Liver (tissue), 9 donors: ENCODE results near the gene OR7C1. TPM values are rescaled to one million over a fixed set of nuclear protein-coding genes. Genes with fewer than 3 reads are reported as not detected.
"Not testable (repeated sequence)": the region's sequence is repeated elsewhere in the genome, so short reads cannot be mapped to it uniquely, and the experiment has no call there.

Experiments used
- DNase-seq: peaks from one replicate; pipeline ENCODE4 v3.0.0-alpha.2; 2017; ENCODE audit warnings: low spot score
- H3K27ac ChIP-seq, 2 donors: one replicate each; pipeline ENCODE4 v1.7.0; 2013; ENCODE audit warnings: inconsistent platforms in 2 of 2, low read length in 2 of 2, control low read depth in 1 of 2, low read depth in 1 of 2, mild to moderate bottlenecking in 1 of 2
- H3K27me3 ChIP-seq, 4 donors: one replicate each; pipeline versions ENCODE4 v1.6.1 to v1.7.0; 2013; ENCODE audit warnings: low read length in 3 of 4, inconsistent platforms in 1 of 4, mild to moderate bottlenecking in 1 of 4, moderate library complexity in 1 of 4; ENCODE audit not compliant: control insufficient read depth in 4 of 4, insufficient read depth in 4 of 4
- H3K36me3 ChIP-seq, 4 donors: one replicate each; pipeline versions ENCODE4 v1.6.1 to v1.7.0; 2013; ENCODE audit warnings: low read length in 3 of 4, mild to moderate bottlenecking in 3 of 4, low read depth in 1 of 4, moderate library complexity in 1 of 4; ENCODE audit not compliant: control insufficient read depth in 4 of 4, insufficient read depth in 3 of 4
- H3K4me1 ChIP-seq, 4 donors: one replicate each; pipeline versions ENCODE4 v1.6.1 to v1.7.0; 2013; ENCODE audit warnings: low read length in 3 of 4, mild to moderate bottlenecking in 3 of 4, moderate library complexity in 1 of 4; ENCODE audit not compliant: control insufficient read depth in 4 of 4, insufficient read depth in 4 of 4
- H3K4me3 ChIP-seq, 3 donors: one replicate each; pipeline versions ENCODE4 v1.6.1 to v1.7.0; 2013; ENCODE audit warnings: low read length in 3 of 3, control low read depth in 1 of 3, low read depth in 1 of 3, mild to moderate bottlenecking in 1 of 3
- H3K9ac ChIP-seq, 2 donors: one replicate each; pipeline ENCODE4 v1.7.0; 2013; ENCODE audit warnings: low read length in 2 of 2, mild to moderate bottlenecking in 2 of 2, moderate library complexity in 2 of 2, control low read depth in 1 of 2, low read depth in 1 of 2
- H3K9me3 ChIP-seq, 4 donors: one replicate each; pipeline versions ENCODE4 v1.6.1 to v1.7.0; 2013; ENCODE audit warnings: low read length in 3 of 4; ENCODE audit not compliant: control insufficient read depth in 4 of 4
- CTCF ChIP-seq: fragments of 150-350 bp; IDR thresholded peaks from 2 replicates; pipeline ENCODE4 v1.5.1; 2017; ENCODE audit warnings: improper control_type of control experiment, low read depth, low read length; ENCODE audit not compliant: missing input control
- EGR1 ChIP-seq, 2 donors: IDR thresholded peaks; 2 replicates each; pipeline ENCODE4 v1.6.1; 2016 to 2018; ENCODE audit warnings: antibody characterized with exemption in 2 of 2, low read depth in 2 of 2
- FOXA1 ChIP-seq: IDR thresholded peaks from 2 replicates; pipeline ENCODE4 v1.6.1; 2016; ENCODE audit warnings: antibody characterized with exemption
- FOXA2 ChIP-seq: IDR thresholded peaks from 2 replicates; pipeline ENCODE4 v1.6.1; 2016; ENCODE audit warnings: antibody characterized with exemption
- NR2F2 ChIP-seq: IDR thresholded peaks from 2 replicates; pipeline ENCODE4 v1.6.1; 2016; ENCODE audit warnings: antibody characterized with exemption
- RAD21 ChIP-seq, 2 donors: IDR thresholded peaks; 2 replicates each; pipeline ENCODE4 v1.6.1; 2016; ENCODE audit warnings: antibody characterized with exemption in 2 of 2, mild to moderate bottlenecking in 2 of 2
- WGBS: extraction: QIAGEN DNeasy Blood & Tissue Kit; methylation state at CpG from one replicate; pipeline ENCODE4 v1.1.7; 2013; 5-methylcytosine and 5-hydroxymethylcytosine counted together
- polyA plus RNA-seq, 2 donors: library from polyadenylated mRNA; stranded (reverse) in 1 of 2; unstranded in 1 of 2; fragments of 200-250 nt in 1 of 2; fragments of >200 nt in 1 of 2; fragmentation: Nextera tagmentation in 1 of 2; extraction: Ambion mirVana in 1 of 2; gene quantifications; one replicate each; pipeline versions ENCODE4 v1.2.1 to v1.2.3, GENCODE V29; 2013 to 2015
- total RNA-seq, 2 donors: library from RNA; depleted of rRNA; stranded (reverse); fragments of >200 nt; gene quantifications; one replicate each; pipeline ENCODE4 v1.2.3, GENCODE V29; 2014
- donor health status: healthy.
- donor health status: healthy.
- donor health status: healthy.
- donor health status: healthy.
- donor health status: healthy.

The OR7C1 gene
- total and polyA plus RNA-seq, 4 donors = 0.06 to 0.14 TPM; not detected in 2

GRCh38 chr19:14786421-14786851, 48.5 kb downstream of the OR7C1 start:
- peak; percentile 48 for DNase-seq
- WGBS = 20% methylated on average over 18 of the region's 18 CpGs
- Histone ChIP-seq H3K36me3 (no peaks in the 10 kb centered on the region), H3K9ac (no peak overlapping the region), H3K27me3 (peaks cover 0 to 4% (median 0%) of the 10 kb centered on the region in 4 donors), H3K4me3 (no peak overlapping the region), H3K9me3 (no peaks in the 10 kb centered on the region), H3K4me1 (no peaks in the 10 kb centered on the region), H3K27ac (no peak overlapping the region)
- peak; percentile 18 for TF ChIP-seq CTCF
- TF ChIP-seq EGR1 (IDR thresholded peaks at IDR 0.05; ENCODE audit: low read depth in 2 of 2) = no peak
- TF ChIP-seq RAD21 (IDR thresholded peaks at IDR 0.05) = peak in 1 of 2 donors; percentile 59
- TF ChIP-seq FOXA2 = no peak
- TF ChIP-seq NR2F2 = no peak
- TF ChIP-seq FOXA1 = no peak

- H3K27ac ChIP-seq = peak overlapping the region in 1 of 2 donors; percentile 28
- not testable (repeated sequence) for H3K36me3 ChIP-seq, H3K9ac ChIP-seq, H3K9me3 ChIP-seq, DNase-seq, H3K4me1 ChIP-seq, H3K27me3 ChIP-seq, H3K4me3 ChIP-seq
- 58% methylated on average over 9 of the region's 11 CpGs for whole genome bisulfite sequencing
Observed at GRCh38 chr19:14785102-14785793, 49.7 kb downstream of the OR7C1 start.

- DNase-seq, H3K9me3 ChIP-seq, H3K9ac ChIP-seq, H3K4me1 ChIP-seq, H3K27me3 ChIP-seq, H3K27ac ChIP-seq, H3K4me3 ChIP-seq, H3K36me3 ChIP-seq: not testable (repeated sequence)
- WGBS = 51% methylated on average over 9 of the region's 10 CpGs
Observed at GRCh38 chr19:14784730-14785101, 50.3 kb downstream of the OR7C1 start.

GRCh38 chr19:14783410-14783998, 51.5 kb downstream of the OR7C1 start:
- 53% methylated on average over 7 of the region's 8 CpGs for whole genome bisulfite sequencing
- H3K4me1 ChIP-seq = not testable (repeated sequence)

More at GRCh38 chr19:14783410-14783998, 51.5 kb downstream of the OR7C1 start:
- not testable (repeated sequence) for H3K36me3 ChIP-seq, DNase-seq, H3K4me3 ChIP-seq, H3K9ac ChIP-seq, H3K27me3 ChIP-seq, H3K9me3 ChIP-seq
- H3K27ac ChIP-seq = peak overlapping the region in 1 of 2 donors; percentile 12
